ENCODE results near the gene HES2.

HES2 gene

GRCh38 chr1:6450005-6450450 lies 30.3 kb upstream of the HES2 start:
- Histone ChIP-seq H3K79me1 (ENCODE audit: low read length) (no peaks in the 10 kb centered on the region), H3K27me3 (ENCODE audit: insufficient read depth, low read length, poor library complexity) (no peaks in the 10 kb centered on the region), H4K8ac (ENCODE audit: low read depth, low read length) (no peak overlapping the region)

GRCh38 chr1:6448749-6449631 lies 29.3 kb upstream of the HES2 start:
- Histone ChIP-seq H3K9ac (ENCODE audit: low read length) (no peak overlapping the region), H2BK15ac (replicated peaks; ENCODE audit: low read depth) (no peak overlapping the region), H2BK120ac (ENCODE audit: low read depth, low read length) (no peak overlapping the region), H4K8ac (ENCODE audit: low read depth, low read length) (no peak overlapping the region), H3K27me3 (ENCODE audit: insufficient read depth, low read length, poor library complexity) (no peaks in the 10 kb centered on the region), H3K4ac (ENCODE audit: low read depth, low read length) (no peak overlapping the region), H3K18ac (ENCODE audit: low read length) (no peak overlapping the region), H3K79me1 (ENCODE audit: low read length) (no peaks in the 10 kb centered on the region), H3K4me2 (ENCODE audit: low read length) (no peak overlapping the region), H3K27ac (ENCODE audit: low read depth, low read length) (no peak overlapping the region), H3K36me3 (ENCODE audit: control insufficient read depth, insufficient read depth, low read length) (no peaks in the 10 kb centered on the region), H2AK5ac (ENCODE audit: low read length) (no peak overlapping the region), H3K56ac (ENCODE audit: low read length) (no peak overlapping the region), H3K4me3 (ENCODE audit: low read length) (no peak overlapping the region), H3K23ac (ENCODE audit: low read length) (no peak overlapping the region), H3K79me2 (ENCODE audit: control insufficient read depth, insufficient read depth, low read length) (no peaks in the 10 kb centered on the region), H2BK5ac (ENCODE audit: low read length) (no peak overlapping the region), H4K5ac (ENCODE audit: low read length) (no peak overlapping the region), H3K4me1 (ENCODE audit: control insufficient read depth, low read depth, low read length) (no peaks in the 10 kb centered on the region)
- peak; percentile 73 for DNase-seq
- no CpG with 5 or more reads among the region's 66 CpGs for WGBS (ENCODE audit: extremely low coverage, insufficient coverage, low lambda C conversion rate)

More at GRCh38 chr1:6450005-6450450, 30.3 kb upstream of the HES2 start:
- no CpG with 5 or more reads among the region's 7 CpGs for WGBS (ENCODE audit: extremely low coverage, insufficient coverage, low lambda C conversion rate)
- H3K23ac ChIP-seq (ENCODE audit: low read length) = no peak overlapping the region
- no peak overlapping the region for H4K5ac ChIP-seq (ENCODE audit: low read length)
- DNase-seq = no peak
- H3K4me1 ChIP-seq (ENCODE audit: control insufficient read depth, low read depth, low read length) = no peaks in the 10 kb centered on the region
- no peak overlapping the region for H2BK15ac ChIP-seq (replicated peaks; ENCODE audit: low read depth)
- no peak overlapping the region for H2AK5ac ChIP-seq (ENCODE audit: low read length)
- no peak overlapping the region for H3K27ac ChIP-seq (ENCODE audit: low read depth, low read length)
- no peaks in the 10 kb centered on the region for H3K36me3 ChIP-seq (ENCODE audit: control insufficient read depth, insufficient read depth, low read length)
- no peaks in the 10 kb centered on the region for H3K79me2 ChIP-seq (ENCODE audit: control insufficient read depth, insufficient read depth, low read length)
- no peak overlapping the region for H3K56ac ChIP-seq (ENCODE audit: low read length)
- no peak overlapping the region for H3K18ac ChIP-seq (ENCODE audit: low read length)
- no peak overlapping the region for H2BK5ac ChIP-seq (ENCODE audit: low read length)
- no peak overlapping the region for H3K4me2 ChIP-seq (ENCODE audit: low read length)
- no peak overlapping the region for H3K9ac ChIP-seq (ENCODE audit: low read length)
- no peak overlapping the region for H3K4me3 ChIP-seq (ENCODE audit: low read length)
- H3K4ac ChIP-seq (ENCODE audit: low read depth, low read length) = no peak overlapping the region
- H2BK120ac ChIP-seq (ENCODE audit: low read depth, low read length) = no peak overlapping the region

- H3K27ac ChIP-seq (ENCODE audit: low read depth, low read length) = no peak overlapping the region
- no peaks in the 10 kb centered on the region for H3K79me1 ChIP-seq (ENCODE audit: low read length)
- peak overlapping the region; percentile 44 for H3K9ac ChIP-seq (ENCODE audit: low read length)
- no peak overlapping the region for H2BK5ac ChIP-seq (ENCODE audit: low read length)
- peak; percentile 84 for DNase-seq
- H3K36me3 ChIP-seq (ENCODE audit: control insufficient read depth, insufficient read depth, low read length) = no peaks in the 10 kb centered on the region
- no peak overlapping the region for H4K5ac ChIP-seq (ENCODE audit: low read length)
- H3K27me3 ChIP-seq (ENCODE audit: insufficient read depth, low read length, poor library complexity) = no peaks in the 10 kb centered on the region
- no peak overlapping the region for H3K4me3 ChIP-seq (ENCODE audit: low read length)
- WGBS (ENCODE audit: extremely low coverage, insufficient coverage, low lambda C conversion rate) = no CpG with 5 or more reads among the region's 68 CpGs
- no peak overlapping the region for H2AK5ac ChIP-seq (ENCODE audit: low read length)
- H3K4ac ChIP-seq (ENCODE audit: low read depth, low read length) = no peak overlapping the region
- H4K8ac ChIP-seq (ENCODE audit: low read depth, low read length) = no peak overlapping the region
- no peak overlapping the region for H3K18ac ChIP-seq (ENCODE audit: low read length)
- H3K79me2 ChIP-seq (ENCODE audit: control insufficient read depth, insufficient read depth, low read length) = no peaks in the 10 kb centered on the region
- H3K4me2 ChIP-seq (ENCODE audit: low read length) = peak overlapping the region; percentile 56
- H3K56ac ChIP-seq (ENCODE audit: low read length) = peak overlapping the region; percentile 79
- no peak overlapping the region for H3K23ac ChIP-seq (ENCODE audit: low read length)
- no peak overlapping the region for H2BK120ac ChIP-seq (ENCODE audit: low read depth, low read length)
- H3K4me1 ChIP-seq (ENCODE audit: control insufficient read depth, low read depth, low read length) = no peaks in the 10 kb centered on the region
- no peak overlapping the region for H2BK15ac ChIP-seq (replicated peaks; ENCODE audit: low read depth)
These were observed 28.4 kb upstream of the HES2 start for GRCh38 chr1:6447818-6448748.

GRCh38 chr1:6447016-6447817 lies 27.5 kb upstream of the HES2 start:
- Histone ChIP-seq H4K5ac (ENCODE audit: low read length) (no peak overlapping the region), H3K9ac (ENCODE audit: low read length) (peak overlapping the region; percentile 44), H3K79me2 (ENCODE audit: control insufficient read depth, insufficient read depth, low read length) (no peaks in the 10 kb centered on the region), H3K4me1 (ENCODE audit: control insufficient read depth, low read depth, low read length) (no peaks in the 10 kb centered on the region), H2BK15ac (replicated peaks; ENCODE audit: low read depth) (no peak overlapping the region), H3K56ac (ENCODE audit: low read length) (peak overlapping the region; percentile 79), H2BK5ac (ENCODE audit: low read length) (no peak overlapping the region), H4K8ac (ENCODE audit: low read depth, low read length) (no peak overlapping the region), H2BK120ac (ENCODE audit: low read depth, low read length) (no peak overlapping the region), H3K27me3 (ENCODE audit: insufficient read depth, low read length, poor library complexity) (no peaks in the 10 kb centered on the region), H3K18ac (ENCODE audit: low read length) (no peak overlapping the region), H3K36me3 (ENCODE audit: control insufficient read depth, insufficient read depth, low read length) (no peaks in the 10 kb centered on the region), H3K4ac (ENCODE audit: low read depth, low read length) (no peak overlapping the region), H3K79me1 (ENCODE audit: low read length) (no peaks in the 10 kb centered on the region), H2AK5ac (ENCODE audit: low read length) (no peak overlapping the region), H3K4me2 (ENCODE audit: low read length) (peak overlapping the region; percentile 56), H3K23ac (ENCODE audit: low read length) (no peak overlapping the region), H3K4me3 (ENCODE audit: low read length) (no peak overlapping the region), H3K27ac (ENCODE audit: low read depth, low read length) (no peak overlapping the region)
- DNase-seq = peak; percentile 56
- no CpG with 5 or more reads among the region's 67 CpGs for WGBS (ENCODE audit: extremely low coverage, insufficient coverage, low lambda C conversion rate)

GRCh38 chr1:6446665-6447015 lies 26.9 kb upstream of the HES2 start:
- H3K79me2 ChIP-seq (ENCODE audit: control insufficient read depth, insufficient read depth, low read length) = no peaks in the 10 kb centered on the region
- no peak overlapping the region for H2BK5ac ChIP-seq (ENCODE audit: low read length)
- H3K23ac ChIP-seq (ENCODE audit: low read length) = no peak overlapping the region
- no peak for DNase-seq
- H3K4me1 ChIP-seq (ENCODE audit: control insufficient read depth, low read depth, low read length) = no peaks in the 10 kb centered on the region
- no peak overlapping the region for H2BK120ac ChIP-seq (ENCODE audit: low read depth, low read length)
- H4K5ac ChIP-seq (ENCODE audit: low read length) = no peak overlapping the region
- no peak overlapping the region for H3K4ac ChIP-seq (ENCODE audit: low read depth, low read length)
- H3K18ac ChIP-seq (ENCODE audit: low read length) = no peak overlapping the region
- H3K4me3 ChIP-seq (ENCODE audit: low read length) = no peak overlapping the region
- H2BK15ac ChIP-seq (replicated peaks; ENCODE audit: low read depth) = no peak overlapping the region
- no peaks in the 10 kb centered on the region for H3K36me3 ChIP-seq (ENCODE audit: control insufficient read depth, insufficient read depth, low read length)
- H3K79me1 ChIP-seq (ENCODE audit: low read length) = no peaks in the 10 kb centered on the region
- no peak overlapping the region for H3K27ac ChIP-seq (ENCODE audit: low read depth, low read length)
- peak overlapping the region; percentile 74 for H3K56ac ChIP-seq (ENCODE audit: low read length)
- H3K9ac ChIP-seq (ENCODE audit: low read length) = peak overlapping the region; percentile 44
- H2AK5ac ChIP-seq (ENCODE audit: low read length) = no peak overlapping the region
- H3K4me2 ChIP-seq (ENCODE audit: low read length) = peak overlapping the region; percentile 41
- H3K27me3 ChIP-seq (ENCODE audit: insufficient read depth, low read length, poor library complexity) = no peaks in the 10 kb centered on the region
- H4K8ac ChIP-seq (ENCODE audit: low read depth, low read length) = no peak overlapping the region
- no CpG with 5 or more reads among the region's 4 CpGs for WGBS (ENCODE audit: extremely low coverage, insufficient coverage, low lambda C conversion rate)

Data from mesendoderm (in vitro differentiated cells).